H9 (cell line): ENCODE data around the gene COX17. TPM values are rescaled to one million over a fixed set of nuclear protein-coding genes. Genes with fewer than 3 reads are reported as not detected.

Source experiments
- DNase-seq: peaks from one replicate; pipeline ENCODE4 v3.0.0-alpha.2; 2017
- H2AFZ ChIP-seq: one replicate; pipeline ENCODE4 v1.6.1; 2013; ENCODE audit warnings: mild to moderate bottlenecking, low read length, control low read depth, moderate library complexity
- H2AK5ac ChIP-seq: 2 replicates; pipeline ENCODE4 v1.6.1; 2013; ENCODE audit warnings: low read length, control low read depth, mixed read lengths; ENCODE audit not compliant: insufficient read length
- H2BK120ac ChIP-seq: one replicate; pipeline ENCODE4 v1.6.1; 2013; ENCODE audit warnings: low read depth, mild to moderate bottlenecking, low read length, control low read depth, inconsistent platforms; ENCODE audit not compliant: poor library complexity, severe bottlenecking
- H2BK12ac ChIP-seq: 2 replicates; pipeline ENCODE4 v1.6.1; 2013; ENCODE audit warnings: low read length, control low read depth, mixed read lengths, low read depth; ENCODE audit not compliant: insufficient read length
- H2BK15ac ChIP-seq: 2 replicates; pipeline ENCODE4 v1.6.1; 2013; ENCODE audit warnings: low read depth, low read length, control low read depth
- H2BK20ac ChIP-seq: one replicate; pipeline ENCODE4 v1.6.1; 2013; ENCODE audit warnings: low read depth, mild to moderate bottlenecking, low read length, control low read depth, inconsistent platforms; ENCODE audit not compliant: poor library complexity, severe bottlenecking
- H2BK5ac ChIP-seq: 2 replicates; pipeline ENCODE4 v1.6.1; 2013; ENCODE audit warnings: low read length, control low read depth, mixed read lengths; ENCODE audit not compliant: insufficient read length
- H3K14ac ChIP-seq: 2 replicates; pipeline ENCODE4 v1.6.1; 2013; ENCODE audit warnings: low read length, control low read depth; ENCODE audit not compliant: insufficient read depth
- H3K18ac ChIP-seq: 2 replicates; pipeline ENCODE4 v1.6.1; 2013; ENCODE audit warnings: low read depth, mild to moderate bottlenecking, mixed read lengths, low read length, control low read depth; ENCODE audit not compliant: insufficient read length
- H3K23ac ChIP-seq: 2 replicates; pipeline ENCODE4 v1.6.1; 2013; ENCODE audit warnings: low read length, control low read depth, mixed read lengths, low read depth; ENCODE audit not compliant: insufficient read length
- H3K23me2 ChIP-seq: 2 replicates; pipeline ENCODE4 v1.6.1; 2013; ENCODE audit warnings: low read depth, mild to moderate bottlenecking, mixed read lengths, low read length, control low read depth; ENCODE audit not compliant: insufficient read length, poor library complexity, severe bottlenecking
- H3K27ac ChIP-seq: 2 replicates; pipeline ENCODE4 v1.5.1; 2013; ENCODE audit warnings: low read length, control low read depth, mixed read lengths, low read depth; ENCODE audit not compliant: insufficient read length
- H3K27me3 ChIP-seq: 2 replicates; pipeline ENCODE4 v1.6.1; 2013; ENCODE audit warnings: low read length, control low read depth, inconsistent platforms; ENCODE audit not compliant: insufficient read depth
- H3K4ac ChIP-seq: 2 replicates; pipeline ENCODE4 v1.6.1; 2013; ENCODE audit warnings: low read depth, mild to moderate bottlenecking, control low read depth, inconsistent platforms, low read length, moderate library complexity
- H3K4me1 ChIP-seq: 2 replicates; pipeline ENCODE4 v1.6.1; 2013; ENCODE audit warnings: low read length, control low read depth, inconsistent platforms; ENCODE audit not compliant: insufficient read depth
- H3K4me2 ChIP-seq: 2 replicates; pipeline ENCODE4 v1.6.1; 2013; ENCODE audit warnings: low read length, control low read depth, mixed read lengths; ENCODE audit not compliant: insufficient read length, insufficient read depth
- H3K56ac ChIP-seq: 2 replicates; pipeline ENCODE4 v1.6.1; 2013; ENCODE audit warnings: low read depth, mild to moderate bottlenecking, mixed read lengths, low read length, control low read depth; ENCODE audit not compliant: insufficient read length
- H3K79me1 ChIP-seq: 2 replicates; pipeline ENCODE4 v1.6.1; 2013; ENCODE audit warnings: low read depth, mild to moderate bottlenecking, moderate library complexity, low read length, control low read depth, inconsistent platforms; ENCODE audit not compliant: insufficient read depth, poor library complexity, severe bottlenecking
- H3K79me2 ChIP-seq: 2 replicates; pipeline ENCODE4 v1.6.1; 2013; ENCODE audit warnings: low read length, control low read depth, inconsistent platforms; ENCODE audit not compliant: insufficient read depth
- H3K9ac ChIP-seq: 2 replicates; pipeline ENCODE4 v1.6.1; 2013; ENCODE audit warnings: low read length, control low read depth, mixed read lengths; ENCODE audit not compliant: insufficient read length; ENCODE audit errors: extremely low read depth
- H3K9me3 ChIP-seq: one replicate; pipeline ENCODE4 v1.6.1; 2013; ENCODE audit warnings: low read depth, low read length, inconsistent platforms; ENCODE audit not compliant: control insufficient read depth
- H3T11ph ChIP-seq: one replicate; pipeline ENCODE4 v1.6.1; 2013; ENCODE audit warnings: mild to moderate bottlenecking, low read length, control low read depth, inconsistent platforms
- H4K20me1 ChIP-seq: one replicate; pipeline ENCODE4 v1.6.1; 2013; ENCODE audit not compliant: control insufficient read depth, insufficient read length, insufficient read depth
- H4K5ac ChIP-seq: 2 replicates; pipeline ENCODE4 v1.6.1; 2013; ENCODE audit warnings: low read depth, mild to moderate bottlenecking, mixed read lengths, low read length, control low read depth; ENCODE audit not compliant: insufficient read length
- H4K8ac ChIP-seq: replicated peaks from 2 replicates; pipeline ENCODE4 v1.6.1; 2013; ENCODE audit warnings: low read length, control low read depth, mixed read lengths, low read depth; ENCODE audit not compliant: insufficient read length
- H4K91ac ChIP-seq: 2 replicates; pipeline ENCODE4 v1.6.1; 2013; ENCODE audit warnings: low read depth, mild to moderate bottlenecking, moderate library complexity, mixed read lengths, low read length, control low read depth; ENCODE audit not compliant: insufficient read length
- H3K27ac Mint-ChIP-seq, 3 experiments: 2 replicates in 2 of 3; 3 replicates in 1 of 3; pipeline ENCODE4 v1.8.0; 2020 to 2021; ENCODE audit warnings: mixed read lengths in 3 of 3, mild to moderate bottlenecking in 1 of 3, moderate library complexity in 1 of 3
- H3K27me3 Mint-ChIP-seq: 2 replicates; pipeline ENCODE4 v1.8.0; 2021; ENCODE audit warnings: low read depth, mild to moderate bottlenecking, moderate library complexity, mixed read lengths
- H3K36me3 Mint-ChIP-seq, 3 experiments: 2 replicates in 2 of 3; 3 replicates in 1 of 3; pipeline ENCODE4 v1.8.0; 2020 to 2021; ENCODE audit warnings: low read depth in 3 of 3, mixed read lengths in 3 of 3; ENCODE audit not compliant: insufficient read depth in 1 of 3
- H3K4me1 Mint-ChIP-seq, 2 experiments: 2 replicates each; pipeline ENCODE4 v1.8.0; 2020; ENCODE audit warnings: mixed read lengths in 2 of 2
- H3K4me3 Mint-ChIP-seq, 2 experiments: 2 replicates in 1 of 2; 3 replicates in 1 of 2; pipeline ENCODE4 v1.8.0; 2020 to 2021; ENCODE audit warnings: mild to moderate bottlenecking in 2 of 2, mixed read lengths in 2 of 2, moderate library complexity in 1 of 2
- H3K9me3 Mint-ChIP-seq, 2 experiments: 2 replicates in 1 of 2; 3 replicates in 1 of 2; pipeline ENCODE4 v1.8.0; 2020; ENCODE audit warnings: mild to moderate bottlenecking in 2 of 2, mixed read lengths in 2 of 2, moderate library complexity in 1 of 2
- CTCF ChIP-seq: fragments of 200-600 bp; sonication (generic); conservative IDR thresholded peaks from 3 replicates; pipeline ENCODE4 v1.8.0; 2021; ENCODE audit warnings: antibody characterized with exemption, mild to moderate bottlenecking
- WGBS: extraction: QIAGEN DNeasy Blood & Tissue Kit; methylation state at CpG from one replicate; pipeline ENCODE4 v1.1.7; 2013; ENCODE audit warnings: missing lambda C conversion rate, low lambda C conversion rate, mixed read lengths; ENCODE audit not compliant: insufficient read length; ENCODE audit errors: extremely low coverage; 5-methylcytosine and 5-hydroxymethylcytosine counted together
- total RNA-seq: library from RNA; stranded (reverse); gene quantifications from 2 replicates; pipeline ENCODE4 v1.2.1, GENCODE V29; 2021

Gene COX17
- total RNA-seq, 1 experiment from 2014 or later, result 47.0 TPM

- H3K56ac ChIP-seq, result no peak overlapping the region
- no peaks in the 10 kb centered on the region for H3K23me2 ChIP-seq
- no peaks in the 10 kb centered on the region for H3K4me1 Mint-ChIP-seq
- no peaks in the 10 kb centered on the region for H3K9me3 Mint-ChIP-seq
- no peaks in the 10 kb centered on the region for H4K20me1 ChIP-seq
- no peak overlapping the region for H2BK120ac ChIP-seq
- no peak overlapping the region for H3K4me3 Mint-ChIP-seq
- H3T11ph ChIP-seq, result no peak overlapping the region
- no peak overlapping the region for H2AK5ac ChIP-seq
- no peak overlapping the region for H2BK15ac ChIP-seq
- no peak overlapping the region for H3K4ac ChIP-seq
- H2BK20ac ChIP-seq, result no peak overlapping the region
- no peaks in the 10 kb centered on the region for H3K9me3 ChIP-seq
- H4K8ac ChIP-seq, result no peak overlapping the region
- H3K9ac ChIP-seq, result no peak overlapping the region
- H3K23ac ChIP-seq, result no peak overlapping the region
- H3K4me1 ChIP-seq, result no peaks in the 10 kb centered on the region
- no peak overlapping the region for H2BK5ac ChIP-seq
- no peak overlapping the region for H4K91ac ChIP-seq
- H3K79me2 ChIP-seq, result no peaks in the 10 kb centered on the region
- no peaks in the 10 kb centered on the region for H3K36me3 Mint-ChIP-seq
- H3K27ac ChIP-seq, result no peak overlapping the region
- no peaks in the 10 kb centered on the region for H3K79me1 ChIP-seq
- no peak overlapping the region for H3K14ac ChIP-seq
- no peak overlapping the region for H3K4me2 ChIP-seq
- no peak overlapping the region for H3K18ac ChIP-seq
- H2AFZ ChIP-seq, result no peak overlapping the region
- H2BK12ac ChIP-seq, result no peak overlapping the region
- no peak overlapping the region for H3K27ac Mint-ChIP-seq
- H3K27me3 Mint-ChIP-seq, result peaks cover 2% of the 10 kb centered on the region; the same call in 1 of the 2 replicates
- no CpG with 5 or more reads among the region's 2 CpGs for WGBS
- TF ChIP-seq CTCF, result no peak
- no peak for DNase-seq
- H3K27me3 ChIP-seq, result no peaks in the 10 kb centered on the region
- no peak overlapping the region for H4K5ac ChIP-seq
Observed at GRCh38 chr3:119723022-119723421, 45.8 kb upstream of the COX17 start.
